GM18511 (cell line): ENCODE results near the gene STK32C.
"Not testable (repeated sequence)": the region's sequence is repeated elsewhere in the genome, so short reads cannot be mapped to it uniquely, and the experiment has no call there.

Source experiments
- ATAC-seq: cut with Tn5 transposase; IDR thresholded peaks from one replicate; pipeline ENCODE4 v1.9.1; 2021; ENCODE audit warnings: mild to moderate bottlenecking, moderate library complexity; ENCODE audit not compliant: unreplicated experiment

STK32C gene

DNA sequence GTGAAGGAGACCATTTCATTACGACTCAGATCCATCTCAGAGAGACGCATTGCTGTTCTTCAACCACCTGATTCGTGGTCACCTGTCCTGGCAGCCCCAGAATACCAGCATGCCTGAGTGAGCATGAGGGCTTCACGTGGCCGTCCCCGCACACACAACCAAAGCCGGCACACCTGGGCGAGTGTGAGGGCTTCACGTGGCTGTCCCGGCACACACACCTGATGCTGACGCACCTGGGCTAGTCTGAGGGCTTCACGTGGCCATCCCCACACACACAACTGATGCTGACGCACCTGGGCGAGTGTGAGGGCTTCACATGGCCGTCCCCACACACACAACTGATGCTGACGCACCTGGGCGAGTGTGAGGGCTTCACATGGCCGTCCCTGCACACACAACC lies 86.8 kb downstream of the STK32C start:
- not testable (repeated sequence) for ATAC-seq

DNA sequence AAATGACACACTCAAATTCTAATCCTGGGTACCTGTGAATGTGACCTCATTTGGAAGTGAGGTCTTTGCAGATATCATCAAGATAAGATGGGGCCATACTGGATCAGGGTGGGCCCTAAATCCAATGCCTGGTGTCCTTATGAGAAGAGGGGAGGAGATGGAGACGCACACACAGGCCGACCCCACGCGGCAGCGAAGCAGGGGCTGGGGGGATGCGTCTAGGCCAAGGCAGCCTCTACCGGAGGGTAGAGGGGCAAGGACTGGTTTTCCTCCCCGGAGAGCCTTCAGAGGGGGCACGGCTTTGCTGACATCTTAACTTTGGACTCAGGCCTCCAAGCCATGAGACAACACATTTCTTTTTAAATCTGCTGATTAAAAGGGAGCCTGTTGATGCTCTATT lies 87.7 kb downstream of the STK32C start:
- no peak for ATAC-seq

- no peak for ATAC-seq
Measured at GRCh38 chr10:132219486-132219885, 88.3 kb downstream of the STK32C start.

DNA sequence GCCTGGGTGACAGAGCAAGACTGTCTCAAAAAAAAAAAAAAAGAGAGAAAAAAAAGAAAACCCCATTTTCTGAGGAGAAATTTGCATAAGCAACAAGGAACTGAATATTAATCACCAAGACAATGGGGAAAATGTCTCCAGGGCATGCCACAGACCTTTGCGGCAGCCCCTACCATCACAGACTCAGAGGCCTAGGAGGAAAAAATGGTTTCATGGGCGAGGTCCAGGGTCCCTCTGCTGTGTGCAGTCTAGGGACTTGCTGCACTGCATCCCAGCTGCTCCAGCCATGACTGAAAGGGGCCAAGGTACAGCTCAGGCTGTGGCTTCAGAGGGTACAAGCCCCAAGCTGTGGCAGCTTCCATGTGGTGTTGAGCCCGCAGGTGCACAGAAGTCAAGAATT lies 91.3 kb downstream of the STK32C start:
- not testable (repeated sequence) for ATAC-seq

DNA sequence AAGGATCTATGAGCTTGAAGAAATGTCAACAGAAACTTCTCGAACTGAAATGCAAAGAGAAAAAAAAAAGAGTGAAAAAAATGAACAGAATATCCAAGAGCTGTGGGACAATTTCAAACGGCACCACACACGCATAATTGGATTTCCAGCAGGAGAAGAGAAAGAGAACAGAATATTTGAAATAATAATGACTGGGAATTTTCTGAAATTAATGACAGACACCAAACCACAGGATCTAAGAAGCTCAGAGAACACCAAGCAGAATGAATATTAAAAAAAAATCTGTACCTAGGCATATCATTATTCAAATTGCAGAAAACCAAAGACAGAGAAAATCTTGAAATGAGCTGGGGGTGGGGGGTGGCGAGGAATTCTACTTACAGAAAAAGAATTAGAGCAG lies 93.8 kb downstream of the STK32C start:
- ATAC-seq, result no peak

- no peak for ATAC-seq
Measured at GRCh38 chr10:132212816-132213215, 94.9 kb downstream of the STK32C start.

DNA sequence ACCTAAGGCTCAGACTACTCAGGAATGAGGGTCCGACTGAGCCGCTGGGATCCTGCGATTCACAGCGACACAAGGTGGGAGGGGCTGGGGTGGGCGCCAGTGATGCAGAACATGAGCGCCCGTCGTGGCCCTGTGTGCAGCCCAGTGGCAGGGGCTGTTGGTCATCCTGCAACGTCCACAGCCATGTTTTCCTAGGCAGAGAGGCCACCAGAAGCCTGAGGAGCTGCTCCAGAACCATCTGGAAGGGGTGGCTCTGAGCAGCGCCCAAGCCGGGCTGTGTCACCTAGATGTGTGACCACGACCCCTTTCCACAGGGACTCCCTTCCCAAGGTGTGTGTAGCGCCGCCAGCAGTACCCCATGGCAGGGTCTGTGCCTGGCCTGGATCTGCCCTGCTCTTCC lies 96.5 kb downstream of the STK32C start:
- no peak for ATAC-seq

- no peak for ATAC-seq
Measured at GRCh38 chr10:132210766-132211165, 97.0 kb downstream of the STK32C start.

DNA sequence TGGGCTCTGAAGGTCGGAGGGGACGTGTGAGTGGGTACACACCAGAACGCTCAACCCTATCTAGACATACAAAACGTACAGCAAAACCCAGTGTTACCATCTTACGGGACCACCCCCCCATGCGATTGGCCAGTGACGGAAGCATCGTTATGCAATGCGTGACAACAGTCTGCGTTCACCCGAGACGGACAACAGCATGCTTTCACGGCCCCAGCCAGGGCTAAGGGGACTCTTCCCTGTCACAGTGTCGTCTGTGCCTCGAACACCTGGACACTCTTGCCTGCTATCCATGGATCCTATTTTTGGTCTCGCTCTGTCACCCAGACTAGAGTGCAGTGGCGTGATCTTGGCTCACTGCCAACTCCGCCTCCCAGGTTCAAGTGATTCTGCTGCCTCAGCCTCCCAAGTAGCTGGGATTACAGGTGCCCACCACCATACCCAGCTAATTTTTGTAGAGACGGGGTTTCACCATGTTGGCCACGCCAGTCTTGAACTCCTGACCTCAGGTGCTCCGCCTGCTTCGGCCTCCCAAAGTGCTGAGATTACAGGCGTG lies 97.7 kb downstream of the STK32C start:
- no peak for ATAC-seq

DNA sequence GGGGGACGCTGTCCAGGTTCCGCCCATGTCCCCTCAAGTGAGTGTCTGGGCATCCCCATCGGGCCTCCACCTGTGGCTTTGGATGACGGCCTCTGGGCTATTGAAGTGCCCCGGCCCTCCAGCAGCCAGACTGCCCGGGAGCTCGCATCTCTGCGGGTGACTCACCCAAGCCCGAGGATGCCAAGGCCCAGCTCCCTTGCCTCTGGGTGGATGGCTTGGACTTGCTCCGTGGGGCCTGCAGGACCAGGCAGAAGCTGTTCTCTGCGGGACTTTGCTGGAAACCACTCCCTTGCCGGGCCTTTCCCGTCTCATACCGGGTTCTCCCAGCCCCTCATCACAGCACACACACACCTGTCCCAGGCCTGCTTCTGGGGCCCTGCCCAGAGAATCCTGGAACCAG lies 98.6 kb downstream of the STK32C start:
- no peak for ATAC-seq

- no peak for ATAC-seq
Measured at GRCh38 chr10:132208462-132209050, 99.2 kb downstream of the STK32C start.

DNA sequence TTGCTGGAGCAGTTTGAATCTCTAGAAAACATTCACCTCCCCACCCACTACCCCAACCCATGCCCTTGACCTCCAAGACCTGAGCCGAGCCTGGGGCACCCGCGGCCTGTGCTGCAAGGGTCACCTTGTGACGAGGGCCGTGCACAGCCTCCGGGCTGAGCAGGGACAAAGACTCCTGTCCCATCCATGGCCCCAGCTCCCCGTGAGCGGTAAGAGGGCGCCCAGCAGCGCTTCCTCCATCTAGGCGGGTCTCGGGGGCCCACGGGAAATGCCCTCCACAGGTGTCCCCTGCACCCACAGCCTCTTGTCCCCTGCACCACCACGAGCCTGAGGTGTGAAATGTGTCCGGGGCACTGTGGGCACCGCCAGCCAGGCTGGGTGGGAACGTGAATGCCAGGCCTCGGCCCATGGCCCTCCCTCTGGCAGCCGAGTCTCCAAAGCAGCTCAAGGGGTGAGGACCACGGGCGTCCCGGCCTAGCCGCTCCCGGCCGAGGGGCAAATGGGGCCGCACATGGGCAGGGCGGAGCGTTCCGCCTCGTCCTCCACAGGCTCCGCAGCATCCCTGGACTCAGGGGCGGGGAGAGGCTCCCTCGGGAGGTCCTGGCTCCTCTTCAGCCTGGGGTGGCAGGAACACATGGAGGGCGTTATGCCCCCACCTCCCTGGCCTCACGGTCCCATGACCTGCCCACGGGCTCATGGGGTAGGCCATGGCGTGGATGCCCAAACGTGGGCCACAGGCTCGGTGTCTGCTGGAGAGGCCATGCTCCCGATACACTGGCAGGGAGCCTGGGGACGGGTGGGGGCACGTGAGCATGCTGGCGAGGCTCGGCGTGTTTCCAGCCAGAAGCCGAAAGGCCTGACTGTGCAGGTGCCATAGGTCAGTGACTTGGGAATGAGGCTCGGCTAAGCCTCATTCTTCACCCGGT lies 100.0 kb downstream of the STK32C start:
- no peak for ATAC-seq

- ATAC-seq, result no peak
Measured at GRCh38 chr10:132206806-132207535, 100.8 kb downstream of the STK32C start.

GRCh38 chr10:132206377-132206745 lies 101.4 kb downstream of the STK32C start:
- ATAC-seq, result no peak

- ATAC-seq, result no peak
Measured at GRCh38 chr10:132205650-132206376, 101.9 kb downstream of the STK32C start.

- ATAC-seq, result no peak
Measured at GRCh38 chr10:132204781-132205473, 102.8 kb downstream of the STK32C start.

DNA sequence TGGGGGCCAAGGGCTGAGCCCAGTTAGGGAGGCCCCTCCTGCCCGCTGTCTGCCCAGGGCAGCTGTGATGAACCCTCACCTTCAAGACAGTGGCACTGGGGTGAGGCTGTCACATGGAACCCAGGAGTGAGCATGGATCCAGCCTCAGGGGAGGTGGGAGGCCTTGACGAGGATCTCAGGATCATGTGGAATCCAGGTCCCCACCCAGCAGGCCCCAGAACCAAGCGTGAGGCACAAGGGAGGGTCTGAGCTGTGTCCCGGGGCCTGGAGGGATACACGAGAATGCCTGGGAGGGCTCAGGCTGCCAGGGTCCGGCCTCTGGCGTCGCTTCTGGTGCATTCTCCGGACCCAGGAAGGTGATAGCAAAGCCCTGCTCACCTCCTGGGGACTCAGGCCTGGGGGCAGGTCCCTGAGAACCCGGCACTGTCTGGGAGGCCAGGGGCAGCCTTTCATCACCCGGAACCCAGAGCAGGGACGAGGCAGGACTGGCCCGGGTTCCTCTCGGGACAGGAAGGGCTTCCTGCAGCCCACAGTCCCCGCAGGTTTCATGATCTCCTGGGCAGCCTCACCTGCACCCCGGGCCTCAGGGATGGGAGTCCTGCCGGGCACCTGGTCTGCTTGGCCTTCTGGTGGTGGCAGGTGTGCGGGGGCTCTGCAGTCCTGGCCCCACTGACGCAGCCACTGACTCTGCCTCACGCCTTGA lies 103.5 kb downstream of the STK32C start:
- ATAC-seq, result no peak

DNA sequence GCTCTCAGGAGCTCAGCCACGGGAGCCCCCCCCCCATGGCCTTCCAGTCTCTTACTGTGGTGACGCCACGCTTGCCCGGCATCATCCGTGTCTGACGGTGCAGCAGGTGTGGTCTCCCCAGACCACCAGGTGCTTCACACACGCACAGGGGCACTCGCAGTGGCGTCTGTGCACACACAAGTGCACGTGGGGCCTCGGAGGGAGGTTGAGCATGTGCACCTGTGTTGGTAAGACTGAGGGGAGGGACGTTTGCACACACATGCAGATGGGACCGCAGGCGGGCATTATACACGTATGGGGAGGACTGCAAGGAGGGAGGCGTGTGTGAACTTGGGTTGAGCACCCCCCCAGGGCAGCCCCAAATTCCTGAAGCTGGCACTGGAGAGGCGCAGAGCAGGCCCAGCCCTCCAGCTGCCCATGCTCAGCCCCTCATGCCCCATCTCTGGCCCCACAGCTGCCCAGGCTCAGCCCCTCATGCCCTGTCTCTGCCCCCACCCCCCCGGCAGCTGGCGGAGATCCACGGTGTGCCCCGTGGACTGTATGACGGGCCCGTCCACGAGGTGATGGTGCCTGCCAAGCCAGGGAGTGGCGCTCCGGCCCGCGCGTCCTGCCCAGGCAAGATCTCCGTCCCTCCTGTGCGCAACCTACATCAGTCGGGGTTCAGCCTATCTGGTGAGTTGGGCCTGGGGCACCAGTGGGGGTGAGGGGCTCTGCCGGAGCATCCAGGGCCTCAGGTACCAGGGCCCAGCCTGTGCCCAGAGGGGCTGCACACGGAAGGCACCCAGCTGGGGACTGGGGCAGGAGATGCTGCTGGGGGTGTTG lies 104.3 kb downstream of the STK32C start:
- no peak for ATAC-seq
